SK-MEL-5 (cell line): ENCODE results near the gene PROB1. TPM values are rescaled to one million over a fixed set of nuclear protein-coding genes. Genes with fewer than 3 reads are reported as not detected.

ENCODE experiments used
- total RNA-seq: library from RNA; depleted of rRNA; stranded (reverse); fragments of >200 nt; shearing (Covaris generic); gene quantifications from 2 replicates; pipeline ENCODE4 v1.2.3, GENCODE V29; 2014; rRNA removed

PROB1 gene
- total RNA-seq, 1 experiment from 2014 or later: 0.03 TPM

Other genes starting within 250 kb of the PROB1 start
- gene SIL1, start 196.7 kb downstream of the PROB1 start, total RNA-seq: 66.1 and 68.2 TPM in 2 replicates
- 282 and 295 TPM in 2 replicates for gene MATR3, start 101.4 kb downstream of the PROB1 start, total RNA-seq
- 84.1 and 98.7 TPM in 2 replicates for gene PAIP2, start 53.2 kb downstream of the PROB1 start, total RNA-seq
- not detected in 2 replicates for gene SLC23A1, start 11.8 kb downstream of the PROB1 start, total RNA-seq
- gene MZB1, start 5.2 kb downstream of the PROB1 start, total RNA-seq: not detected in 2 replicates
- gene SPATA24, start 9.0 kb upstream of the PROB1 start, total RNA-seq: 9.7 and 13.3 TPM in 2 replicates
- gene DNAJC18, start 44.4 kb upstream of the PROB1 start, total RNA-seq: 6.0 and 9.0 TPM in 2 replicates
- gene ECSCR, start 67.6 kb upstream of the PROB1 start, total RNA-seq: not detected in 2 replicates
- not detected in 2 replicates for gene SMIM33, start 75.9 kb upstream of the PROB1 start, total RNA-seq
- 0.29 and 1.0 TPM in 2 replicates for gene STING1, start 87.7 kb upstream of the PROB1 start, total RNA-seq
- gene UBE2D2, start 166.2 kb upstream of the PROB1 start, total RNA-seq: 57.4 and 70.7 TPM in 2 replicates